NOMO-1 treated with dmso at 0.1 percent for 144 hours (cell line): ENCODE results near the gene SRRM4.

Experiments used
- DNase-seq: peaks from one replicate; lab custom pipeline; 2025; ENCODE audit not compliant: unreplicated experiment; lab: John Stamatoyannopoulos, UW

SRRM4 gene

GRCh38 chr12:119195256-119195655 lies 213.9 kb downstream of the SRRM4 start:
- DNase-seq = no peak

GRCh38 chr12:119198440-119198839 lies 217.1 kb downstream of the SRRM4 start:
- no peak for DNase-seq

GRCh38 chr12:119200601-119201000 lies 219.3 kb downstream of the SRRM4 start:
- no peak for DNase-seq

GRCh38 chr12:119201789-119202543 lies 220.6 kb downstream of the SRRM4 start:
- DNase-seq = no peak

- no peak for DNase-seq
These were observed 221.2 kb downstream of the SRRM4 start for GRCh38 chr12:119202544-119202943.

GRCh38 chr12:119204131-119204530 lies 222.8 kb downstream of the SRRM4 start:
- no peak for DNase-seq

GRCh38 chr12:119204671-119205285 lies 223.4 kb downstream of the SRRM4 start:
- DNase-seq = no peak

- no peak for DNase-seq
These were observed 225.2 kb downstream of the SRRM4 start for GRCh38 chr12:119206348-119207062.

GRCh38 chr12:119207063-119207560 lies 225.8 kb downstream of the SRRM4 start:
- no peak for DNase-seq

GRCh38 chr12:119208626-119209061 lies 227.3 kb downstream of the SRRM4 start:
- no peak for DNase-seq

- DNase-seq = no peak
These were observed 230.5 kb downstream of the SRRM4 start for GRCh38 chr12:119211884-119212283.
